ENCODE results near the gene FBRS. TPM values are rescaled to one million over a fixed set of nuclear protein-coding genes. Genes with fewer than 3 reads are reported as not detected.

FBRS gene
- total RNA-seq, 1 experiment from 2014 or later, result 16.8 TPM

DNA sequence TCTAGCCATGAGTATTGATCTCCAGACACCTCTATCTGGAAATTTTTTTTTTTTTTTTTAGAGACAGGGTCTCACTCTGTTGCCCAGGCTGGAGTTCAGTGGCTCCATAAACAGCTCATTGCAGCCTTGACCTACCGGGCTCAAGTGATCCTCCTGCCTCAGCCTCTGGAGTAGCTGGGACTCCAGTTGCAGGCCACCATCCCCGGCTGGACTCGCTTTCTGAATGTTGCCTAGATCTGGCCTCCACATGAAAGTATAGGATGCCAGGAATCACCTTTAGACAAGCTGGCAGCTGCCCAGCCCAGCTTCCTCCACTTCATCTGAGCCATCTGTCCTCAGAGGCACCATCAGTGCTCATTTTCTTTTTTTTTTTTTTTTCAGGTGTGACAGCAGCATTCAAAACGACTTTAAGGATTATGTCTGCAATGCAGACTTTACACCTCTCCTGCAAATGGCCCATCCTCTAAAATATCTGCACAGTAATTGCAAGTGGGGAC lies 13.8 kb upstream of the FBRS start:
- H4K5ac ChIP-seq (ENCODE audit: insufficient read length, low read depth, low read length), result no peak overlapping the region
- H2BK5ac ChIP-seq (ENCODE audit: insufficient read length, low read length), result no peak overlapping the region
- no peak overlapping the region for H3K23ac ChIP-seq (ENCODE audit: insufficient read length, low read depth, low read length)
- Mint-ChIP-seq H3K27me3 (ENCODE audit: low read depth) (peaks cover 61% of the 10 kb centered on the region), H3K27ac (no peak overlapping the region), H3K4me1 (no peaks in the 10 kb centered on the region), H3K4me3 (no peak overlapping the region), H3K9me3 (no peaks in the 10 kb centered on the region), H3K36me3 (ENCODE audit: insufficient read depth in 1 of 3, low read depth in 3 of 3) (no peaks in the 10 kb centered on the region)
- H3K18ac ChIP-seq (ENCODE audit: insufficient read length, low read depth, low read length), result no peak overlapping the region
- no peak overlapping the region for H2BK120ac ChIP-seq (ENCODE audit: low read depth, low read length, poor library complexity, severe bottlenecking)
- no peak overlapping the region for H2BK15ac ChIP-seq (ENCODE audit: low read depth, low read length)
- no peak overlapping the region for H2BK12ac ChIP-seq (ENCODE audit: insufficient read length, low read depth, low read length)
- no peaks in the 10 kb centered on the region for H3K23me2 ChIP-seq (ENCODE audit: insufficient read length, low read depth, low read length, poor library complexity, severe bottlenecking)
- no peak overlapping the region for H3K56ac ChIP-seq (ENCODE audit: insufficient read length, low read depth, low read length)
- H3T11ph ChIP-seq (ENCODE audit: low read length), result no peak overlapping the region
- H4K20me1 ChIP-seq (ENCODE audit: control insufficient read depth, insufficient read depth, insufficient read length), result no peaks in the 10 kb centered on the region
- no peaks in the 10 kb centered on the region for H3K4me1 ChIP-seq (ENCODE audit: insufficient read depth, low read length)
- H3K27ac ChIP-seq (ENCODE audit: insufficient read length, low read depth, low read length), result no peak overlapping the region
- no peaks in the 10 kb centered on the region for H3K79me2 ChIP-seq (ENCODE audit: insufficient read depth, low read length)
- no peak for DNase-seq
- no peak overlapping the region for H3K4me2 ChIP-seq (ENCODE audit: insufficient read depth, insufficient read length, low read length)
- H2BK20ac ChIP-seq (ENCODE audit: low read depth, low read length, poor library complexity, severe bottlenecking), result no peak overlapping the region
- H3K4ac ChIP-seq (ENCODE audit: low read depth, low read length), result no peak overlapping the region
- H3K14ac ChIP-seq (ENCODE audit: insufficient read depth, low read length), result no peak overlapping the region
- WGBS (ENCODE audit: extremely low coverage, insufficient read length, low lambda C conversion rate), result no CpG with 5 or more reads among the region's 4 CpGs
- H4K91ac ChIP-seq (ENCODE audit: insufficient read length, low read depth, low read length), result no peak overlapping the region
- H4K8ac ChIP-seq (replicated peaks; ENCODE audit: insufficient read length, low read depth, low read length), result no peak overlapping the region
- TF ChIP-seq, protein P1, sequence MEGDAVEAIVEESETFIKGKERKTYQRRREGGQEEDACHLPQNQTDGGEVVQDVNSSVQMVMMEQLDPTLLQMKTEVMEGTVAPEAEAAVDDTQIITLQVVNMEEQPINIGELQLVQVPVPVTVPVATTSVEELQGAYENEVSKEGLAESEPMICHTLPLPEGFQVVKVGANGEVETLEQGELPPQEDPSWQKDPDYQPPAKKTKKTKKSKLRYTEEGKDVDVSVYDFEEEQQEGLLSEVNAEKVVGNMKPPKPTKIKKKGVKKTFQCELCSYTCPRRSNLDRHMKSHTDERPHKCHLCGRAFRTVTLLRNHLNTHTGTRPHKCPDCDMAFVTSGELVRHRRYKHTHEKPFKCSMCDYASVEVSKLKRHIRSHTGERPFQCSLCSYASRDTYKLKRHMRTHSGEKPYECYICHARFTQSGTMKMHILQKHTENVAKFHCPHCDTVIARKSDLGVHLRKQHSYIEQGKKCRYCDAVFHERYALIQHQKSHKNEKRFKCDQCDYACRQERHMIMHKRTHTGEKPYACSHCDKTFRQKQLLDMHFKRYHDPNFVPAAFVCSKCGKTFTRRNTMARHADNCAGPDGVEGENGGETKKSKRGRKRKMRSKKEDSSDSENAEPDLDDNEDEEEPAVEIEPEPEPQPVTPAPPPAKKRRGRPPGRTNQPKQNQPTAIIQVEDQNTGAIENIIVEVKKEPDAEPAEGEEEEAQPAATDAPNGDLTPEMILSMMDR (conservative IDR thresholded peaks at IDR 0.05), result no peak
- no peak overlapping the region for H2AFZ ChIP-seq (ENCODE audit: low read length)
- no peak overlapping the region for H3K9ac ChIP-seq (ENCODE audit: extremely low read depth, insufficient read length, low read length)
- no peaks in the 10 kb centered on the region for H3K9me3 ChIP-seq (ENCODE audit: control insufficient read depth, low read depth, low read length)
- H3K79me1 ChIP-seq (ENCODE audit: insufficient read depth, low read depth, low read length, poor library complexity, severe bottlenecking), result no peaks in the 10 kb centered on the region
- no peaks in the 10 kb centered on the region for H3K27me3 ChIP-seq (ENCODE audit: insufficient read depth, low read length)
- no peak overlapping the region for H2AK5ac ChIP-seq (ENCODE audit: insufficient read length, low read length)

Measured in H9 (cell line).